Measurements from ENCODE around the gene SCLT1. TPM values are rescaled to one million over a fixed set of nuclear protein-coding genes. Genes with fewer than 3 reads are reported as not detected.

Gene SCLT1
- total RNA-seq, 1 donor: 14.1 TPM

- no peak for DNase-seq (ENCODE audit: insufficient read length, low spot score, missing footprints)
- no peak overlapping the region for H3K4me2 ChIP-seq (ENCODE audit: insufficient read depth, low read length)
- no peaks in the 10 kb centered on the region for H3K79me2 ChIP-seq (ENCODE audit: insufficient read depth, low read length)
- peak overlapping the region; percentile 77 for H3K27ac ChIP-seq (ENCODE audit: low read depth, low read length)
- no peaks in the 10 kb centered on the region for H3K9me3 ChIP-seq (ENCODE audit: low read depth, low read length)
- TF ChIP-seq CTCF (IDR thresholded peaks at IDR 0.05; ENCODE audit: extremely low read depth, low read depth, low read length): no peak
- peaks cover 15% of the 10 kb centered on the region for H3K4me1 ChIP-seq (ENCODE audit: insufficient read depth, low read length)
- H2AFZ ChIP-seq (ENCODE audit: low read length): no peak overlapping the region
- no peaks in the 10 kb centered on the region for H4K20me1 ChIP-seq (ENCODE audit: insufficient read depth, low read length)
- H3K27me3 ChIP-seq (ENCODE audit: insufficient read depth, low read length): no peaks in the 10 kb centered on the region
- H3K36me3 ChIP-seq (ENCODE audit: insufficient read depth, low read length): peaks cover 41% of the 10 kb centered on the region
- H3K4me3 ChIP-seq (ENCODE audit: insufficient read depth, low read length): no peak overlapping the region
Measured at GRCh38 chr4:128871948-128872347, 221.4 kb downstream of the SCLT1 start.

GRCh38 chr4:128869776-128870509 lies 223.4 kb downstream of the SCLT1 start:
- no peak for DNase-seq (ENCODE audit: insufficient read length, low spot score, missing footprints)
- Histone ChIP-seq H3K4me3 (ENCODE audit: insufficient read depth, low read length) (no peak overlapping the region), H3K4me2 (ENCODE audit: insufficient read depth, low read length) (no peak overlapping the region), H4K20me1 (ENCODE audit: insufficient read depth, low read length) (no peaks in the 10 kb centered on the region), H3K79me2 (ENCODE audit: insufficient read depth, low read length) (peaks cover 4% of the 10 kb centered on the region), H3K27me3 (ENCODE audit: insufficient read depth, low read length) (no peaks in the 10 kb centered on the region), H3K27ac (ENCODE audit: low read depth, low read length) (no peak overlapping the region), H3K9me3 (ENCODE audit: low read depth, low read length) (no peaks in the 10 kb centered on the region), H2AFZ (ENCODE audit: low read length) (no peak overlapping the region), H3K4me1 (ENCODE audit: insufficient read depth, low read length) (peaks cover 15% of the 10 kb centered on the region), H3K36me3 (ENCODE audit: insufficient read depth, low read length) (peaks cover 55% of the 10 kb centered on the region)
- TF ChIP-seq CTCF (IDR thresholded peaks at IDR 0.05; ENCODE audit: extremely low read depth, low read depth, low read length): no peak

- Histone ChIP-seq H3K27ac (ENCODE audit: low read depth, low read length) (no peak overlapping the region), H3K27me3 (ENCODE audit: insufficient read depth, low read length) (no peaks in the 10 kb centered on the region), H3K4me2 (ENCODE audit: insufficient read depth, low read length) (no peak overlapping the region), H4K20me1 (ENCODE audit: insufficient read depth, low read length) (no peaks in the 10 kb centered on the region), H2AFZ (ENCODE audit: low read length) (no peak overlapping the region), H3K79me2 (ENCODE audit: insufficient read depth, low read length) (peaks cover 11% of the 10 kb centered on the region), H3K9me3 (ENCODE audit: low read depth, low read length) (no peaks in the 10 kb centered on the region), H3K4me3 (ENCODE audit: insufficient read depth, low read length) (no peak overlapping the region), H3K4me1 (ENCODE audit: insufficient read depth, low read length) (peaks cover 15% of the 10 kb centered on the region), H3K36me3 (ENCODE audit: insufficient read depth, low read length) (peaks cover 63% of the 10 kb centered on the region)
- no peak for DNase-seq (ENCODE audit: insufficient read length, low spot score, missing footprints)
- no peak for TF ChIP-seq CTCF (IDR thresholded peaks at IDR 0.05; ENCODE audit: extremely low read depth, low read depth, low read length)
Measured at GRCh38 chr4:128868758-128869157, 224.6 kb downstream of the SCLT1 start.

- Histone ChIP-seq H2AFZ (ENCODE audit: low read length) (no peak overlapping the region), H3K36me3 (ENCODE audit: insufficient read depth, low read length) (peaks cover 73% of the 10 kb centered on the region), H3K27ac (ENCODE audit: low read depth, low read length) (no peak overlapping the region), H3K79me2 (ENCODE audit: insufficient read depth, low read length) (peaks cover 23% of the 10 kb centered on the region), H3K27me3 (ENCODE audit: insufficient read depth, low read length) (no peaks in the 10 kb centered on the region), H3K9me3 (ENCODE audit: low read depth, low read length) (no peaks in the 10 kb centered on the region), H4K20me1 (ENCODE audit: insufficient read depth, low read length) (no peaks in the 10 kb centered on the region), H3K4me3 (ENCODE audit: insufficient read depth, low read length) (no peak overlapping the region), H3K4me1 (ENCODE audit: insufficient read depth, low read length) (peaks cover 13% of the 10 kb centered on the region), H3K4me2 (ENCODE audit: insufficient read depth, low read length) (no peak overlapping the region)
- DNase-seq (ENCODE audit: insufficient read length, low spot score, missing footprints): no peak
- no peak for TF ChIP-seq CTCF (IDR thresholded peaks at IDR 0.05; ENCODE audit: extremely low read depth, low read depth, low read length)
Measured at GRCh38 chr4:128866691-128867090, 226.6 kb downstream of the SCLT1 start.

All from osteoblast (primary cell).